ENCODE results near the gene TANGO2. TPM values are rescaled to one million over a fixed set of nuclear protein-coding genes. Genes with fewer than 3 reads are reported as not detected.

Gene TANGO2
- total and polyA plus RNA-seq, 10 of the 15 experiments (the other 5 are each of a cell fraction or from before 2014, with no cell fraction given) = 4.0 to 24.8 (median 20.9) TPM

- TF ChIP-seq E4F1 (IDR thresholded peaks at IDR 0.05; ENCODE audit: borderline replicate concordance, partially characterized antibody) = no peak
- no peak for TF ChIP-seq STAT1 (conservative IDR thresholded peaks at IDR 0.05)
- TF ChIP-seq SREBF2 (IDR thresholded peaks at IDR 0.05; ENCODE audit: low read length) = no peak
- no peak for TF ChIP-seq CBX5 (IDR thresholded peaks at IDR 0.05; ENCODE audit: low read depth)
- TF ChIP-seq CHD2 (IDR thresholded peaks at IDR 0.05; ENCODE audit: borderline replicate concordance, low read depth, low read length) = no peak
- TF ChIP-seq E2F4 (IDR thresholded peaks at IDR 0.05; ENCODE audit: low read depth, low read length) = no peak
- TF ChIP-seq GABPA (IDR thresholded peaks at IDR 0.05; ENCODE audit: low read depth) = no peak
- no peak; the same call in 1 of the 2 replicates for TF ChIP-seq ZNF217 (IDR thresholded peaks at IDR 0.05)
- 0 out of 2 replicates have a peak, but pooled peaks have one; percentile 48 for TF ChIP-seq MLLT1 (IDR thresholded peaks at IDR 0.05)
- TF ChIP-seq BCL11A (IDR thresholded peaks at IDR 0.05; ENCODE audit: low read depth, low read length) = no peak
- TF ChIP-seq ZNF622 (IDR thresholded peaks at IDR 0.05) = no peak
- TF ChIP-seq NFXL1 (IDR thresholded peaks at IDR 0.05; ENCODE audit: borderline replicate concordance) = no peak
- TF ChIP-seq ZNF24 (IDR thresholded peaks at IDR 0.05) = no peak
- TF ChIP-seq E2F8 (IDR thresholded peaks at IDR 0.05; ENCODE audit: low read depth, partially characterized antibody) = peak; percentile 35
- no peak for TF ChIP-seq SIX5 (IDR thresholded peaks at IDR 0.05; ENCODE audit: low read depth, low read length, severe bottlenecking)
- no peak for TF ChIP-seq ZBTB33 (IDR thresholded peaks at IDR 0.05)
- no peak for TF ChIP-seq TCF3 (IDR thresholded peaks at IDR 0.05; ENCODE audit: borderline replicate concordance, insufficient read depth, low read depth, low read length)
- no peak for TF ChIP-seq MYB (IDR thresholded peaks at IDR 0.05; ENCODE audit: borderline replicate concordance, low read depth, low read length)
Measured at GRCh38 chr22:20079745-20080444, 59.0 kb downstream of the TANGO2 start, which contains the start of gene DGCR8 (continued).
